ENCODE data around the gene MYBBP1A. TPM values are rescaled to one million over a fixed set of nuclear protein-coding genes. Genes with fewer than 3 reads are reported as not detected.

Gene MYBBP1A
- polyA plus RNA-seq, 2 donors: 32.6 to 44.8 TPM

DNA sequence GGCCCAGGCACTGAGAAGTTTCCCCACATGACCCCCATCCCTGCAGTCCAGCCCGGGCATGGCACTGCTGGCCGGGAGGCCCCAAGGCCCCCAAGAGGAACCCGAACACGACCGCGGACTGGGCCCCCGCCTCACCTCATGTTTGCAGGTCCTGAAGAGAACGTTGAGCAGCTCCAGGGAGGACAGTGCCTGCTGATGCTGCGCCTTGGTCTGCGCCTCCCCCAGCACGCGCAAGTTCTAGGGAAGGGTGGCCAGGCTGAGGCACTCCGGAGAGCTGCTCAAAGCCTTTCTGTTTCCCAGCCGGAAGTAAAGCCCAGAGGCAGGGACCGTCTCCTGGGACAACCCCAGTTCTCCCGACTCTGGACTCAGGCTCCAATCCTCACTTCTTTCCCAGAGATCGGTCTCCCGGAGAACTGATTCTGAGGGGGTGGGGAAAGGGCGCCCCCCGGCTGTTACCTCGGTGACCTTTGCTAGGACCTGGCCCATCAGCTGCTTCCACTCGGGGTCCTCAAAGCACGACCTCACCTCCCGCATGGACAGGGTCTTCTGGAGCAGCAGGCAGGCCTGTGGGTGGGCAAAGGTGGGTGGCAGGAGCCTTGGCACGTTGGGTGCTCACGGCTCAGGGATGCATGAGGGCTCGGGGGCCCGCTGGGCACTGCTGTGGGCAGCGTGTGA, 13.7 kb downstream of the MYBBP1A start:
- H3K27ac ChIP-seq (ENCODE audit: low read depth in 2 of 2, low read length in 1 of 2): peak overlapping the region; percentile 1 to 14
- H3K27me3 ChIP-seq (ENCODE audit: control insufficient read depth in 1 of 2, insufficient read depth in 2 of 2, low read length in 2 of 2): no peaks in the 10 kb centered on the region
- 78 to 82% methylated on average over 29 of the region's 29 CpGs for WGBS, 2 donors
- no peak overlapping the region for H3K4me3 ChIP-seq (ENCODE audit: low read depth in 1 of 2, low read length in 2 of 2)
- H3K4me1 ChIP-seq (ENCODE audit: control insufficient read depth in 2 of 2, insufficient read depth in 2 of 2, low read length in 1 of 2): peaks cover 3 to 13% of the 10 kb centered on the region in 2 donors
- H3K36me3 ChIP-seq (ENCODE audit: control insufficient read depth in 2 of 2, insufficient read depth in 2 of 2, low read length in 1 of 2): peaks cover 9 to 69% of the 10 kb centered on the region in 2 donors
- no peaks in the 10 kb centered on the region for H3K9me3 ChIP-seq (ENCODE audit: control insufficient read depth in 2 of 2, insufficient read depth in 1 of 2, low read depth in 1 of 2, low read length in 1 of 2)

DNA sequence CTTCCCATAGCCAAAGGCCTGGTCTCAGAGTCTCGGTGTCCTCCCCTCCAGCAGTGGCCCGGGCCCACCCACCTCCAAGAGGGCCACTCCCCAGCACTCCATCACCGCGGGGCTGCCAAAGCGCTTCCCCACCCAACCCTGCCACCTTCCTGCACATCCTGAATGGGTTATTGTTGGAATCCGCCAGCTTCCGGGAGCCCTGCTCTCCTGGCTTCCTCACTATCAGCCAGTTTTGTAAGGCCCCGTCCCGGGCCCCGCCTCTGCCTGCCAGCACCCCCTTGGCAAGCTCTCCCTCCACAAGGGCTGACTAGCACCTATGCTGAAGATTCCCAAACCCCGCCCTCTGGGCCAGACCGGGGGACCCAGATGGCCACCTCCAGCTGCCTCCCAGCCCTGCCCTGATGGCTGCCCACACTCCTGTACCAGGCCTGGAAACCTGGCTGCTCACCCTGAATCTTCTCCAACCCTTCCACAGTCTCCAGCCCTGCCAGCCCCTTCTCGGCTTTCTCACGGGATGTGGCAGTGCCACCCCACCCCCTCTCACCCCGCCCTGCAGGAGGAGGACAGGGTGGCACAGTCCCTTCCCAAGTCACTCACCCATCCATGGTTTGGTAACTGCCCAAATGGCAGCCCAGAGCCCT, 14.4 kb downstream of the MYBBP1A start:
- Histone ChIP-seq H3K27me3 (ENCODE audit: control insufficient read depth in 1 of 2, insufficient read depth in 2 of 2, low read length in 2 of 2) (no peaks in the 10 kb centered on the region), H3K27ac (ENCODE audit: low read depth in 2 of 2, low read length in 1 of 2) (peak overlapping the region; percentile 1 to 14), H3K36me3 (ENCODE audit: control insufficient read depth in 2 of 2, insufficient read depth in 2 of 2, low read length in 1 of 2) (peaks cover 9 to 69% of the 10 kb centered on the region in 2 donors), H3K4me3 (ENCODE audit: low read depth in 1 of 2, low read length in 2 of 2) (no peak overlapping the region), H3K9me3 (ENCODE audit: control insufficient read depth in 2 of 2, insufficient read depth in 1 of 2, low read depth in 1 of 2, low read length in 1 of 2) (no peaks in the 10 kb centered on the region), H3K4me1 (ENCODE audit: control insufficient read depth in 2 of 2, insufficient read depth in 2 of 2, low read length in 1 of 2) (peaks cover 3 to 16% of the 10 kb centered on the region in 2 donors)
- 61% methylated on average over 15 of the region's 15 CpGs for WGBS, 2 donors

DNA sequence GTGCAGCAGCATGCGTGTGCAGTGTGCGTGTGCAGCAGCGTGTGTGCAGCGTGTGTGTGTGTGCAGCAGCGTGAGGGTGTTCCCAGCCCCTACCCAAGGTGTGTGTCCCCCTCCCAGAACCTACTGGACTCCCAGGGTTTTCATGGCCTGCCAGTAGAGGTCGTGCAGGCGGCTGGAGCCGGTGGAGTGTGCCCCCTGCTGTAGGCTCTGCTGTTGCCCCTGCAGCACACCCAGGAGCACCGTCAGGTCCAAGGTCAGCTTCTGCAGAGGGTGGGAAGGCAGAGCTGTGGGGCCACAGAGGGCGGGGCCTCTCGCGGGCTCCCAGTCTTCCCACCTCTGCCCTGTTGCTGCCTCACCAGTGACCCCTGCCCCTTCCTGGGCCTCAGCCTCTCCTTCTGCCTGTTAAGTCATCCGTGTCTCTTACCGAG, 14.9 kb downstream of the MYBBP1A start:
- Histone ChIP-seq H3K36me3 (ENCODE audit: control insufficient read depth in 2 of 2, insufficient read depth in 2 of 2, low read length in 1 of 2) (peaks cover 9 to 65% of the 10 kb centered on the region in 2 donors), H3K27ac (ENCODE audit: low read depth in 2 of 2, low read length in 1 of 2) (peak overlapping the region in 1 of 2 donors; percentile 1), H3K4me1 (ENCODE audit: control insufficient read depth in 2 of 2, insufficient read depth in 2 of 2, low read length in 1 of 2) (peaks cover 3 to 18% of the 10 kb centered on the region in 2 donors), H3K27me3 (ENCODE audit: control insufficient read depth in 1 of 2, insufficient read depth in 2 of 2, low read length in 2 of 2) (no peaks in the 10 kb centered on the region), H3K4me3 (ENCODE audit: low read depth in 1 of 2, low read length in 2 of 2) (no peak overlapping the region), H3K9me3 (ENCODE audit: control insufficient read depth in 2 of 2, insufficient read depth in 1 of 2, low read depth in 1 of 2, low read length in 1 of 2) (no peaks in the 10 kb centered on the region)
- WGBS, 2 donors: 70 to 72% methylated on average over 13 to 14 of the region's 14 CpGs

DNA sequence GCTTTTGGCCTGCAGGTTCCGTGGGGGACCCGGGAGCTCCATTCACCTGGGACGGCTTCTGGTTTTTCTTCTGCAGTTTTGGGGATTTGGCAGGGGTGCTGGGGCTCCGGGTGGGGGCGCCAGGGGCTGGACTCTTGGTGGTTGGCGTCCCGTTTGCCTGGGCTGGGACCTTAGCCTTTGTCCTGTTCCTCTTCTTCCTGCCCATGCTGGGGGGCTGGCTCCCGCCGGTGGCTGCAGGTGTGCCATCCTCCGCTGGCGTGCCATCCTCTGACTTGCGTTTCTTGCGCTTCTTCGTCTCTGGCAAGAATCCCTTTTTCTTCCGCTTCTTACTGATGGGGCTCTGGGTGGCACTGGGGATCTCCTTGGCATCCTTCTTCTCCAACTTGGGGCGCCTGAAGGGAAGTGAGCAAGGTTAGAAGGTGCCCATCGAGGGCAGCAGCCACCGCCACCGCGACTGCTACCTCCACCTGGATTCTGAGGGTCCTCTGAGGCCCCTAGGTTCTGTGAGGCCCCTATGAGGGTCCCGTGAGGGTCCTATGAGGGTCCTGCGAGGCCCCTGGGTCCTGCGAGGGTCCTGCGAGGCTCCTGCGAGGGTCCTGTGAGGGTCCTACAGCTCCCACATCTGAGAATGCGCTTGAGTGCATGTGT, 15.5 kb downstream of the MYBBP1A start:
- H3K27me3 ChIP-seq (ENCODE audit: control insufficient read depth in 1 of 2, insufficient read depth in 2 of 2, low read length in 2 of 2): no peaks in the 10 kb centered on the region
- no peak overlapping the region for H3K4me3 ChIP-seq (ENCODE audit: low read depth in 1 of 2, low read length in 2 of 2)
- peaks cover 9 to 61% of the 10 kb centered on the region in 2 donors for H3K36me3 ChIP-seq (ENCODE audit: control insufficient read depth in 2 of 2, insufficient read depth in 2 of 2, low read length in 1 of 2)
- no peaks in the 10 kb centered on the region for H3K9me3 ChIP-seq (ENCODE audit: control insufficient read depth in 2 of 2, insufficient read depth in 1 of 2, low read depth in 1 of 2, low read length in 1 of 2)
- peaks cover 3 to 20% of the 10 kb centered on the region in 2 donors for H3K4me1 ChIP-seq (ENCODE audit: control insufficient read depth in 2 of 2, insufficient read depth in 2 of 2, low read length in 1 of 2)
- WGBS, 2 donors: 87 to 91% methylated on average over 26 of the region's 26 CpGs
- peak overlapping the region in 1 of 2 donors; percentile 3 for H3K27ac ChIP-seq (ENCODE audit: low read depth in 2 of 2, low read length in 1 of 2)

DNA sequence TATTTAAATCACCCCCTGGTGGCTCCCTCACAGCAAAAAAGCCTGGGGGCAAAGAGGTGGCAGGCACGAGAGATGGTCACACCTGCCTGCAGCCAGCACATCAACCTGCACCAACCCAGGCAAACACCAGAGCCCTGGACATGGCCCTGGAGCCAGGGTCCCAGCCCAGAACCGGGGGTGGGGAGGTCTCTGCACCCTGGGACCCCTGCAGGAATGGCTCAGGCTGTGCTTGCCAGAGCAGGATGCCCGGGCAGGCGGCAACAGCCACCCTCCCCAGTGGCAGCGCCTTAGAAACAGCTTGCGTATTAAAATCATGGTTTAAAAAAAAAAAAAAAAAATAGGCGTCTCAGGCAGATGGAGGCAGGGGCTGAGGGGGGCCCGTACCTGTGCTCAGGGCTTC, 16.2 kb downstream of the MYBBP1A start:
- Histone ChIP-seq H3K36me3 (ENCODE audit: control insufficient read depth in 2 of 2, insufficient read depth in 2 of 2, low read length in 1 of 2) (peaks cover 9 to 54% of the 10 kb centered on the region in 2 donors), H3K9me3 (ENCODE audit: control insufficient read depth in 2 of 2, insufficient read depth in 1 of 2, low read depth in 1 of 2, low read length in 1 of 2) (no peaks in the 10 kb centered on the region), H3K4me1 (ENCODE audit: control insufficient read depth in 2 of 2, insufficient read depth in 2 of 2, low read length in 1 of 2) (peaks cover 3 to 26% of the 10 kb centered on the region in 2 donors), H3K4me3 (ENCODE audit: low read depth in 1 of 2, low read length in 2 of 2) (no peak overlapping the region), H3K27ac (ENCODE audit: low read depth in 2 of 2, low read length in 1 of 2) (no peak overlapping the region), H3K27me3 (ENCODE audit: control insufficient read depth in 1 of 2, insufficient read depth in 2 of 2, low read length in 2 of 2) (no peaks in the 10 kb centered on the region)
- 75 to 77% methylated on average over 8 of the region's 8 CpGs for WGBS, 2 donors

DNA sequence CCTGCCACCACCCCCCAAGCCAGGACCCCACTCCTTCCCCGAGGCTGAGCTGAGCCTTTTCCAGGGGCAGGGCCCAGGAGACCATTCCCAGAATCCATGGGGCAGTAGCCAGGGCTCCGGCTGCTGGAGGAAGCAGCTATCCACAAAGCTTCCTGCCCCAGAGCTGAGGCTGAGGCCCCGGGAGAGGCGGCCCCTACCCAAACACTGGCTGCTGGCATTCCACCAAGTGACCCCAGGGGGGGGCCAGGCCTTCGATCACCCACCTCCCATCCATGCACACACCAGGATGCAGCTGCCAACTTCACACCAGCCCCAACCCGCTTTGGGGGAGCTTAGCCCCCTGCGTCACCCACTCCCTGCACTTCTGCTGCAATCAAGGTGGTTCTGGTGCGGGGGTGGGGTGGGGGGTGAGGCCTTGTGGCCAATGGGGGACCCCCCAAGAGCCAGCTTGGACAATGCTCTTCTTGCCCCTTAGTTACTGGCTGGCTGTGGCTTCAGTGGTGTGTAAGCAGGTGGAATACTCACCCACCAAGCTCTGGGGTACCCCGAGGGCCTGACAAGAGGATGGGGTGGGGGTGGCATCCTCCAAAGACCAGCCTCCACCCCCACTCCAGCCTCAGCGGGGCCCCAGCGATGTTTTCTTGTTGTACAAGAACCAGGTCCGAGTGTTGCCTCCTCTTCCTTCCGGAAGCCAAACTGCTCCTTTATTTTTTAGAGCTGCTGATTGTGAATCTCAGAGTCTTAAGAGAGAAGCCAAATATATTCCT, 16.8 kb downstream of the MYBBP1A start:
- Histone ChIP-seq H3K36me3 (ENCODE audit: control insufficient read depth in 2 of 2, insufficient read depth in 2 of 2, low read length in 1 of 2) (peaks cover 9 to 48% of the 10 kb centered on the region in 2 donors), H3K27me3 (ENCODE audit: control insufficient read depth in 1 of 2, insufficient read depth in 2 of 2, low read length in 2 of 2) (no peaks in the 10 kb centered on the region), H3K27ac (ENCODE audit: low read depth in 2 of 2, low read length in 1 of 2) (peak overlapping the region in 1 of 2 donors; percentile 13), H3K9me3 (ENCODE audit: control insufficient read depth in 2 of 2, insufficient read depth in 1 of 2, low read depth in 1 of 2, low read length in 1 of 2) (no peaks in the 10 kb centered on the region), H3K4me1 (ENCODE audit: control insufficient read depth in 2 of 2, insufficient read depth in 2 of 2, low read length in 1 of 2) (peaks cover 3 to 29% of the 10 kb centered on the region in 2 donors), H3K4me3 (ENCODE audit: low read depth in 1 of 2, low read length in 2 of 2) (no peak overlapping the region)
- WGBS, 2 donors: 68 to 70% methylated on average over 13 of the region's 13 CpGs

DNA sequence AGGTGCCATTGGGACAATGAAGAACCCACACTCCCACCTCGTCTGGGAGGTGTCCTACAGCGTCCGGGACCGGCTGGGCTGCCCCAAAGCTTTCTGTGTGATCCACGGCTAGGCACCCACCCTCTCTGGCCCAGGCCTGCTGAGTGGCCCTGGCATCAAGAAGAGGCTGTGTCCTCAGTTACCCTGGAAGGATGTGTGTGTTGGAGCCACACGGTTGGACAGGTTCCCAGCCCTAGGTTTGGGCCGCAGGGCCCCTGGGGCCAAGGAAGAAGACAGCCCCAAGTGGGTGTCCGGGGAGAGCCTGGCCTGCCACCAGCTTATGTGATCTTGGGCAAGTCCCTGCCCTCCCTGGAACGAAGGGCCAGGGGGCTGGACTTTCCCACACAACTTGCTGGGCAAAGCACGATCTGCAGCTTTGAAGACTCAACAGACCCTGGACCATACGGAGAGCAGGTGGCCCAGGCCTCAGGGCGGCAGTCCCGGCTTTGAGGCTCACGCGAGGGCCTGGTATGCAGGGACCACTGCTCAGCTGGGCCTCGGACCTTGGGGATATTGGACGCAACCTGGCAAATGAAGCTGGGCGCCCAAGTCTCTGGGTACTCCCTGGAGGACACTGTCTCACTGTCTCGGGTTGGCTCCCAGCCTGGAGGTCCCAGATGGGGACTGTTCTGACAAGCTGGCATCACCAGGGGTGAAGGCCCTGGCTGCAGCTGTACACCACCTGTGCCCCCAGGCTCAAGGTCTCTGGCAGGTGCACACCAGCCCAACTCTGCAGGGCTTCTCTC, 17.5 kb downstream of the MYBBP1A start:
- 60 to 71% methylated on average over 19 of the region's 19 CpGs for WGBS, 2 donors
- Histone ChIP-seq H3K9me3 (ENCODE audit: control insufficient read depth in 2 of 2, insufficient read depth in 1 of 2, low read depth in 1 of 2, low read length in 1 of 2) (peaks cover 0 to 4% of the 10 kb centered on the region in 2 donors), H3K4me1 (ENCODE audit: control insufficient read depth in 2 of 2, insufficient read depth in 2 of 2, low read length in 1 of 2) (peaks cover 3 to 30% of the 10 kb centered on the region in 2 donors), H3K36me3 (ENCODE audit: control insufficient read depth in 2 of 2, insufficient read depth in 2 of 2, low read length in 1 of 2) (peaks cover 9 to 41% of the 10 kb centered on the region in 2 donors), H3K27ac (ENCODE audit: low read depth in 2 of 2, low read length in 1 of 2) (peak overlapping the region; percentile 32 to 53), H3K4me3 (ENCODE audit: low read depth in 1 of 2, low read length in 2 of 2) (no peak overlapping the region), H3K27me3 (ENCODE audit: control insufficient read depth in 1 of 2, insufficient read depth in 2 of 2, low read length in 2 of 2) (no peaks in the 10 kb centered on the region)

DNA sequence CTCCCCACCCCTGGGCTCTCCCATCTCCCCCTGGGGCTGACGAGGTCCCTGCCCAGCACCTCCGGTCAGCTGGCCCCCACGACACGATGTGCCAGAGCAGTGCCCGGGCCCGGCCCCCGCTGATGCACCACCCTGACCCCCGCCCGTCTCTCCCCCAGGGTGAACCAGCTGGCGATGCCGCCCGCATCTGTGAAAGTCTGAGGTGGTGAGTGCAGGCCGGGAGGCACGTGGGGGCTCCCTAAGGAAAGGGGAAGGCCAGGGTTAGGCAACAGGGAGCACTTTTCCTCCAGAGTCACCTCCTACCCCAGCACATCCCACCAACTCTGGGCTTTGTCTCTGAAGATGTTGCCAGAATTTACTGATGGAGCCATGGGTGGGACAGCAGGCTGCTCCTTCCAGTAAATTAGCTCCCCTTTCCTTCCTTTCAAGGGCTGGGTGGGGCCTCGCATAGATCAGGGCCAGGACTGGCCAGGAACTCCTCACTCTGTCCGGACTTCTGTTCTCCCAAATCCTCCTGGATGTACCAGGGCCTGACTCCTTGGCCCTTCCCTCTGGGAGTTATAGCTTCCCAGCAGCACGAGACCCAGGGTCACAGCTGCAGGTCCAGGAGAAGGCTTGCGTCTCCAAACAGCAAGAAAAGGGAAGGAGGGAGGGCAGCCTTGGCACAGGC, 18.3 kb downstream of the MYBBP1A start:
- Histone ChIP-seq H3K4me1 (ENCODE audit: control insufficient read depth in 2 of 2, insufficient read depth in 2 of 2, low read length in 1 of 2) (peaks cover 3 to 30% of the 10 kb centered on the region in 2 donors), H3K27ac (ENCODE audit: low read depth in 2 of 2, low read length in 1 of 2) (peak overlapping the region; percentile 32 to 53), H3K36me3 (ENCODE audit: control insufficient read depth in 2 of 2, insufficient read depth in 2 of 2, low read length in 1 of 2) (peaks cover 4 to 33% of the 10 kb centered on the region in 2 donors), H3K4me3 (ENCODE audit: low read depth in 1 of 2, low read length in 2 of 2) (no peak overlapping the region), H3K9me3 (ENCODE audit: control insufficient read depth in 2 of 2, insufficient read depth in 1 of 2, low read depth in 1 of 2, low read length in 1 of 2) (peaks cover 0 to 4% of the 10 kb centered on the region in 2 donors), H3K27me3 (ENCODE audit: control insufficient read depth in 1 of 2, insufficient read depth in 2 of 2, low read length in 2 of 2) (no peaks in the 10 kb centered on the region)
- WGBS, 2 donors: 33 to 44% methylated on average over 17 to 18 of the region's 18 CpGs

All from esophagus (tissue), 2 donors.